ENCODE measurements around the gene S1PR4. TPM values are rescaled to one million over a fixed set of nuclear protein-coding genes. Genes with fewer than 3 reads are reported as not detected.

Gene S1PR4
- total and polyA plus RNA-seq, 2 experiments from 2014 or later, result not detected

- 43 to 47% methylated on average over 16 to 17 of the region's 17 CpGs for WGBS, 2 experiments (ENCODE audit: low coverage in 1 of 2, low lambda C conversion rate in 2 of 2, missing lambda C conversion rate in 2 of 2)
- H3K9me2 ChIP-seq (ENCODE audit: insufficient read depth), result no peaks in the 10 kb centered on the region
- in situ Hi-C loops (cut with MboI), result no loop called here
- no peaks in the 10 kb centered on the region for H3F3A ChIP-seq (ENCODE audit: insufficient read depth)
- H2AFZ ChIP-seq, result no peak overlapping the region
- peaks cover 14% of the 10 kb centered on the region for H3K4me1 ChIP-seq (ENCODE audit: insufficient read depth)
- H3K27me3 ChIP-seq (replicated peaks; ENCODE audit: insufficient read depth), result no peaks in the 10 kb centered on the region
- peak overlapping the region; percentile 64 for H3K9ac ChIP-seq
- H3K27ac ChIP-seq, result peak overlapping the region; percentile 48
- TF ChIP-seq EZH2phosphoT487 (IDR thresholded peaks at IDR 0.05; ENCODE audit: insufficient read depth, low read depth) (no peak), EZH2 (IDR thresholded peaks at IDR 0.05; ENCODE audit: insufficient read depth, poor library complexity, severe bottlenecking) (no peak)
- peak; percentile 89 for DNase-seq
- no peaks in the 10 kb centered on the region for H3K79me2 ChIP-seq (ENCODE audit: insufficient read depth)
- no peaks in the 10 kb centered on the region for H3K36me3 ChIP-seq (ENCODE audit: low read depth)
- H3K4me3 ChIP-seq, result no peak overlapping the region
- peak overlapping the region; percentile 40 for H3K4me2 ChIP-seq (ENCODE audit: unreplicated experiment)
- H4K20me1 ChIP-seq (ENCODE audit: insufficient read depth), result no peaks in the 10 kb centered on the region
- no peaks in the 10 kb centered on the region for H3K9me3 ChIP-seq (ENCODE audit: low read depth)
These were observed 2.5 kb upstream of the S1PR4 start for GRCh38 chr19:3175781-3176714.

- no peak overlapping the region for H2AFZ ChIP-seq
- no peaks in the 10 kb centered on the region for H3K36me3 ChIP-seq (ENCODE audit: low read depth)
- peak overlapping the region; percentile 48; the same call in 1 of the 2 replicates for H3K27ac ChIP-seq
- H3K9me3 ChIP-seq (ENCODE audit: low read depth), result no peaks in the 10 kb centered on the region
- H3F3A ChIP-seq (ENCODE audit: insufficient read depth), result no peaks in the 10 kb centered on the region
- in situ Hi-C loops (cut with MboI), result no loop called here
- no peaks in the 10 kb centered on the region for H3K9me2 ChIP-seq (ENCODE audit: insufficient read depth)
- peak; percentile 91 for DNase-seq
- peaks cover 14% of the 10 kb centered on the region for H3K4me1 ChIP-seq (ENCODE audit: insufficient read depth)
- peak overlapping the region; percentile 64 for H3K9ac ChIP-seq
- no peak for TF ChIP-seq EZH2phosphoT487 (IDR thresholded peaks at IDR 0.05; ENCODE audit: insufficient read depth, low read depth)
- TF ChIP-seq EZH2 (IDR thresholded peaks at IDR 0.05; ENCODE audit: insufficient read depth, poor library complexity, severe bottlenecking), result no peak
- H4K20me1 ChIP-seq (ENCODE audit: insufficient read depth), result no peaks in the 10 kb centered on the region
- peak overlapping the region; percentile 40 for H3K4me2 ChIP-seq (ENCODE audit: unreplicated experiment)
- H3K4me3 ChIP-seq, result no peak overlapping the region
- WGBS, 2 experiments (ENCODE audit: low coverage in 1 of 2, low lambda C conversion rate in 2 of 2, missing lambda C conversion rate in 2 of 2), result 33 to 60% methylated on average over 6 to 11 of the region's 11 CpGs
- no peaks in the 10 kb centered on the region for H3K27me3 ChIP-seq (replicated peaks; ENCODE audit: insufficient read depth)
- no peaks in the 10 kb centered on the region for H3K79me2 ChIP-seq (ENCODE audit: insufficient read depth)
These were observed 1.7 kb upstream of the S1PR4 start for GRCh38 chr19:3176715-3177501.

- H3K9ac ChIP-seq, result no peak overlapping the region
- no peak for TF ChIP-seq EZH2 (IDR thresholded peaks at IDR 0.05; ENCODE audit: insufficient read depth, poor library complexity, severe bottlenecking)
- TF ChIP-seq EZH2phosphoT487 (IDR thresholded peaks at IDR 0.05; ENCODE audit: insufficient read depth, low read depth), result no peak
- H3K9me2 ChIP-seq (ENCODE audit: insufficient read depth), result no peaks in the 10 kb centered on the region
- in situ Hi-C loops (cut with MboI), result no loop called here
- H3K27ac ChIP-seq, result no peak overlapping the region
- H3K4me1 ChIP-seq (ENCODE audit: insufficient read depth), result peaks cover 14% of the 10 kb centered on the region
- H4K20me1 ChIP-seq (ENCODE audit: insufficient read depth), result no peaks in the 10 kb centered on the region
- no peaks in the 10 kb centered on the region for H3K79me2 ChIP-seq (ENCODE audit: insufficient read depth)
- H3F3A ChIP-seq (ENCODE audit: insufficient read depth), result no peaks in the 10 kb centered on the region
- no peak overlapping the region for H3K4me2 ChIP-seq (ENCODE audit: unreplicated experiment)
- WGBS, 2 experiments (ENCODE audit: low coverage in 1 of 2, low lambda C conversion rate in 2 of 2, missing lambda C conversion rate in 2 of 2), result 93 to 94% methylated on average over 33 to 51 of the region's 52 CpGs
- DNase-seq, result no peak
- no peaks in the 10 kb centered on the region for H3K36me3 ChIP-seq (ENCODE audit: low read depth)
- no peak overlapping the region for H2AFZ ChIP-seq
- no peaks in the 10 kb centered on the region for H3K9me3 ChIP-seq (ENCODE audit: low read depth)
- no peaks in the 10 kb centered on the region for H3K27me3 ChIP-seq (replicated peaks; ENCODE audit: insufficient read depth)
- H3K4me3 ChIP-seq, result no peak overlapping the region
These were observed 587 bp downstream of the S1PR4 start for GRCh38 chr19:3178973-3179738.

GRCh38 chr19:3179739-3180293 lies 1.2 kb downstream of the S1PR4 start:
- no peak overlapping the region for H3K4me3 ChIP-seq
- 92 to 93% methylated on average over 30 to 31 of the region's 31 CpGs for WGBS, 2 experiments (ENCODE audit: low coverage in 1 of 2, low lambda C conversion rate in 2 of 2, missing lambda C conversion rate in 2 of 2)
- no peaks in the 10 kb centered on the region for H3K27me3 ChIP-seq (replicated peaks; ENCODE audit: insufficient read depth)
- no peaks in the 10 kb centered on the region for H3K9me2 ChIP-seq (ENCODE audit: insufficient read depth)
- peaks cover 14% of the 10 kb centered on the region for H3K4me1 ChIP-seq (ENCODE audit: insufficient read depth)
- H3K4me2 ChIP-seq (ENCODE audit: unreplicated experiment), result no peak overlapping the region
- H3F3A ChIP-seq (ENCODE audit: insufficient read depth), result no peaks in the 10 kb centered on the region
- H3K36me3 ChIP-seq (ENCODE audit: low read depth), result no peaks in the 10 kb centered on the region
- no peak overlapping the region for H2AFZ ChIP-seq
- no peak for DNase-seq
- no peaks in the 10 kb centered on the region for H3K79me2 ChIP-seq (ENCODE audit: insufficient read depth)
- in situ Hi-C loops (cut with MboI), result no loop called here
- no peak overlapping the region for H3K9ac ChIP-seq
- no peak overlapping the region for H3K27ac ChIP-seq
- no peaks in the 10 kb centered on the region for H4K20me1 ChIP-seq (ENCODE audit: insufficient read depth)
- H3K9me3 ChIP-seq (ENCODE audit: low read depth), result no peaks in the 10 kb centered on the region
- TF ChIP-seq EZH2 (IDR thresholded peaks at IDR 0.05; ENCODE audit: insufficient read depth, poor library complexity, severe bottlenecking), result no peak
- TF ChIP-seq EZH2phosphoT487 (IDR thresholded peaks at IDR 0.05; ENCODE audit: insufficient read depth, low read depth), result no peak
